Osteocyte (in vitro differentiated cells): ENCODE results near the gene MLXIPL. TPM values are rescaled to one million over a fixed set of nuclear protein-coding genes. Genes with fewer than 3 reads are reported as not detected.
"Not testable (repeated sequence)": the region's sequence is repeated elsewhere in the genome, so short reads cannot be mapped to it uniquely, and the experiment has no call there.

Experiments used
- DNase-seq: peaks from one replicate; pipeline ENCODE4 v3.0.0; 2021; ENCODE audit warnings: mixed read lengths; ENCODE audit not compliant: unreplicated experiment; ENCODE audit errors: extremely low spot score
- H3K27ac Mint-ChIP-seq: one replicate; pipeline ENCODE4 v1.8.0; 2021; ENCODE audit warnings: mild to moderate bottlenecking, mixed read lengths; ENCODE audit not compliant: unreplicated experiment
- H3K27me3 Mint-ChIP-seq: one replicate; pipeline ENCODE4 v1.8.0; 2021; ENCODE audit warnings: mixed read lengths; ENCODE audit not compliant: unreplicated experiment
- H3K36me3 Mint-ChIP-seq: one replicate; pipeline ENCODE4 v1.8.0; 2021; ENCODE audit warnings: mixed read lengths; ENCODE audit not compliant: unreplicated experiment
- H3K4me1 Mint-ChIP-seq: one replicate; pipeline ENCODE4 v1.8.0; 2021; ENCODE audit warnings: mixed read lengths; ENCODE audit not compliant: unreplicated experiment
- H3K4me3 Mint-ChIP-seq: one replicate; pipeline ENCODE4 v1.8.0; 2021; ENCODE audit warnings: mild to moderate bottlenecking, moderate library complexity, mixed read lengths; ENCODE audit not compliant: unreplicated experiment
- H3K9me3 Mint-ChIP-seq: one replicate; pipeline ENCODE4 v1.8.0; 2021; ENCODE audit warnings: mixed read lengths; ENCODE audit not compliant: unreplicated experiment
- CTCF ChIP-seq: fragments of 200-600 bp; sonication (generic); IDR thresholded peaks from 2 replicates; pipeline ENCODE4 v1.5.0; 2021; ENCODE audit warnings: antibody characterized with exemption, mild to moderate bottlenecking, moderate library complexity
- total RNA-seq: library from RNA; stranded (reverse); gene quantifications from 2 replicates; pipeline ENCODE4 v1.2.1, GENCODE V29; 2021

MLXIPL gene
- total RNA-seq, 1 donor from 2014 or later = 0.43 TPM

GRCh38 chr7:73659983-73660382 is 35.7 kb upstream of the MLXIPL start:
- H3K4me3 Mint-ChIP-seq = no peak overlapping the region
- no peaks in the 10 kb centered on the region for H3K4me1 Mint-ChIP-seq
- peaks cover 26% of the 10 kb centered on the region for H3K27me3 Mint-ChIP-seq
- no peak overlapping the region for H3K27ac Mint-ChIP-seq
- peaks cover 5% of the 10 kb centered on the region for H3K9me3 Mint-ChIP-seq
- TF ChIP-seq CTCF = no peak
- no peak for DNase-seq
- H3K36me3 Mint-ChIP-seq = no peaks in the 10 kb centered on the region

DNA sequence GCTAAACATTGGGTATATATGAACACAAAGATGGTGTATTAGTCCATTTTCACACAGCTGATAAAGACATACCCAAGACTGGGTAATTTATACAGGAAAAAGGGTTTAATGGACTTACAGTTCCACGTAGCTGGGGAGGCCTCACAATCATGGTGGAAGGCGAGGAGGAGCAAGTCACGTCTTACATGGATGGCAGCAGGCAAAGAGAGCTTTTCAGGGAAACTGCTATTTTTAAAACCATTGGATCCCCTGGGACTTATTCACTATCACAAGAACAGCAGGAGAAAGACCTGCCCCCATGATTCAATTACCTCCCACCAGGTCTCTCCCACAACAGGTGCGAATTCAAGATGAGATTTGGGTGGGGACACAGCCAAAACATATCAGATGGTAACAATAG is 31.0 kb upstream of the MLXIPL start:
- H3K9me3 Mint-ChIP-seq, H3K4me3 Mint-ChIP-seq, H3K36me3 Mint-ChIP-seq, H3K4me1 Mint-ChIP-seq, DNase-seq, H3K27ac Mint-ChIP-seq: not testable (repeated sequence)
- H3K27me3 Mint-ChIP-seq = peaks cover 23% of the 10 kb centered on the region

GRCh38 chr7:73652541-73652949 is 28.2 kb upstream of the MLXIPL start:
- no peak for TF ChIP-seq CTCF
- DNase-seq = no peak
- no peak overlapping the region for H3K4me3 Mint-ChIP-seq
- H3K27me3 Mint-ChIP-seq = peaks cover 46% of the 10 kb centered on the region
- no peak overlapping the region for H3K27ac Mint-ChIP-seq
- H3K36me3 Mint-ChIP-seq = no peaks in the 10 kb centered on the region
- H3K4me1 Mint-ChIP-seq = peaks cover 8% of the 10 kb centered on the region
- H3K9me3 Mint-ChIP-seq = no peaks in the 10 kb centered on the region

DNA sequence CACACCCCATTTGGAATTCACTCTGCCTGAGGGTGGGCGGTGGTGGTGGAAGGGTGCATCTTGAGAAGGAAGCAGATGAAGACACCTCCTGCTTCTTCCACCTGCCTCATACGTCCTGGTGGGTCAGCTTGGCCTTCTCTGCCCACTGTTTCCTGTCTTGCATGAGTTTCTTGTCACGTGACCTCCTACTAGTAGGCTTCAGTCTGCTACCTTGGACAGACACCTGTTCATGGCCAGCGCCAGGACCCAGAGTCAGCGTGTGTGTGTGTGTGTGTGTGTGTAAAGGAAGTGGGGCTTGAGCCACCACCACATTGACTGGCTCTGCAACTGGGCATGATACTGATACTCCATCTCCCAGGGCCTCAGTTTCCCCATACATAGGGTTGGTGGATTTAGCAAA is 26.2 kb upstream of the MLXIPL start:
- Mint-ChIP-seq H3K4me1 (peaks cover 9% of the 10 kb centered on the region), H3K27me3 (peaks cover 62% of the 10 kb centered on the region), H3K27ac (no peak overlapping the region), H3K9me3 (no peaks in the 10 kb centered on the region), H3K36me3 (no peaks in the 10 kb centered on the region), H3K4me3 (no peak overlapping the region)
- TF ChIP-seq CTCF = no peak
- DNase-seq = no peak

DNA sequence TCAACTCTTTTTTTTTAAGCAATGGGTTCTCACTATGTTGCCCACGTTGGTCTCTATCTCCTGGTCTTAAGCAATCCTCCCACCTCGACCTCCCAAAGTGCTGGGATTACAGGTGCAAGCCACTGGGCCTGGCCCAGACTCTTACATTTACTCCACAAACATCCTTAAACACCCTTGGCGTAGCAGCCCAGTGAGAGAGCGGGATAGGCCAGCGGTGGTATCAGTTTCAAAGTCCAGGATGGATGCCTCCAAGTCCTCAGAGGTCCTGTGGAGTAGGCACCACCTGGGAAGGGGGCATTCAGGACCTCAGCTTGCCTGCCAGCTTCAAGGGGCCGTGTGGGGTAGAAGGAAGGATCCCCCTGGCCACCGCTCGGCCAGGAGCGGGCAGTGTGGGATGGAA is 25.3 kb upstream of the MLXIPL start:
- Mint-ChIP-seq H3K4me3 (no peak overlapping the region), H3K27me3 (peaks cover 68% of the 10 kb centered on the region), H3K36me3 (no peaks in the 10 kb centered on the region), H3K9me3 (no peaks in the 10 kb centered on the region), H3K27ac (no peak overlapping the region), H3K4me1 (peaks cover 9% of the 10 kb centered on the region)
- DNase-seq = no peak
- TF ChIP-seq CTCF = no peak
